CD4-positive, alpha-beta memory T cell (primary cell): ENCODE data around the gene CD200R1. TPM values are rescaled to one million over a fixed set of nuclear protein-coding genes. Genes with fewer than 3 reads are reported as not detected.

ENCODE experiments used
- CTCF ChIA-PET: fragments of 350-600 bp; sonication (Branson Sonifier 250); formaldehyde crosslinking; loops from one replicate; lab custom pipeline; 2021; ENCODE audit warnings: inconsistent platforms; ENCODE audit not compliant: partially characterized antibody; lab: Charles Lee
- POLR2A ChIA-PET: fragments of 350-600 bp; sonication (Branson Sonifier 250); formaldehyde crosslinking; loops from one replicate; lab custom pipeline; 2021; ENCODE audit not compliant: partially characterized antibody; lab: Charles Lee
- DNase-seq, 5 donors: peaks; one replicate each; pipeline versions ENCODE4 v3.0.0 to v3.0.0-alpha.2; 2020 to 2022; ENCODE audit warnings: mixed read lengths in 1 of 5
- H3K27ac ChIP-seq: one replicate; pipeline ENCODE4 v1.7.0; 2013; ENCODE audit warnings: low read depth, low read length
- H3K27me3 ChIP-seq: 2 replicates; pipeline ENCODE4 v1.7.0; 2013; ENCODE audit warnings: mild to moderate bottlenecking, low read length, moderate library complexity; ENCODE audit not compliant: insufficient read depth
- H3K36me3 ChIP-seq: 2 replicates; pipeline ENCODE4 v1.7.0; 2013; ENCODE audit warnings: mild to moderate bottlenecking, low read length, moderate library complexity; ENCODE audit not compliant: insufficient read depth
- H3K4me1 ChIP-seq: 2 replicates; pipeline ENCODE4 v1.7.0; 2013; ENCODE audit warnings: mild to moderate bottlenecking, low read length, moderate library complexity; ENCODE audit not compliant: insufficient read depth
- H3K4me3 ChIP-seq, 2 donors: one replicate each; pipeline ENCODE4 v1.7.0; 2013; ENCODE audit warnings: low read length in 2 of 2, mild to moderate bottlenecking in 1 of 2
- H3K9me3 ChIP-seq, 2 donors: one replicate each; pipeline ENCODE4 v1.7.0; 2013; ENCODE audit warnings: low read length in 2 of 2, control low read depth in 1 of 2; ENCODE audit not compliant: control insufficient read depth in 1 of 2
- H3K27ac Mint-ChIP-seq, 7 donors: one replicate each; pipeline ENCODE4 v1.8.0; 2020 to 2021; ENCODE audit warnings: mixed read lengths in 7 of 7, mild to moderate bottlenecking in 6 of 7, inconsistent platforms in 3 of 7, moderate library complexity in 3 of 7
- H3K27me3 Mint-ChIP-seq, 2 donors: one replicate each; pipeline ENCODE4 v1.8.0; 2020 to 2021; ENCODE audit warnings: mixed read lengths in 2 of 2
- H3K36me3 Mint-ChIP-seq, 2 donors: one replicate each; pipeline ENCODE4 v1.8.0; 2020 to 2021; ENCODE audit warnings: mixed read lengths in 2 of 2, inconsistent platforms in 1 of 2, mild to moderate bottlenecking in 1 of 2
- H3K4me1 Mint-ChIP-seq, 4 donors: one replicate each; pipeline ENCODE4 v1.8.0; 2020 to 2021; ENCODE audit warnings: mixed read lengths in 4 of 4, mild to moderate bottlenecking in 1 of 4
- H3K4me3 Mint-ChIP-seq, 8 donors: one replicate each; pipeline ENCODE4 v1.8.0; 2020 to 2021; ENCODE audit warnings: mixed read lengths in 8 of 8, mild to moderate bottlenecking in 7 of 8, moderate library complexity in 6 of 8, inconsistent platforms in 3 of 8
- H3K9me3 Mint-ChIP-seq, 8 donors: one replicate each; pipeline ENCODE4 v1.8.0; 2020 to 2021; ENCODE audit warnings: mixed read lengths in 8 of 8, mild to moderate bottlenecking in 5 of 8, inconsistent platforms in 3 of 8, moderate library complexity in 1 of 8
- intact Hi-C: fragments of 100-400 bp; cut with micrococcal nuclease; formaldehyde crosslinking; loops from one replicate; pipeline ENCODE4 v1.15.1; 2023
- polyA plus RNA-seq, 2 donors: library from polyadenylated mRNA; unstranded; fragments of 300-500 nt; fragmentation: Illumina TruSeq; gene quantifications; one replicate each; pipeline ENCODE4 v1.2.3, GENCODE V29; 2021
- total RNA-seq, 2 experiments: library from RNA; stranded (reverse); gene quantifications; one replicate each; pipeline ENCODE4 v1.2.3, GENCODE V29; 2021

Gene CD200R1
- total and polyA plus RNA-seq, 4 experiments from 2014 or later: 22.6 to 30.1 (median 28.4) TPM

DNA sequence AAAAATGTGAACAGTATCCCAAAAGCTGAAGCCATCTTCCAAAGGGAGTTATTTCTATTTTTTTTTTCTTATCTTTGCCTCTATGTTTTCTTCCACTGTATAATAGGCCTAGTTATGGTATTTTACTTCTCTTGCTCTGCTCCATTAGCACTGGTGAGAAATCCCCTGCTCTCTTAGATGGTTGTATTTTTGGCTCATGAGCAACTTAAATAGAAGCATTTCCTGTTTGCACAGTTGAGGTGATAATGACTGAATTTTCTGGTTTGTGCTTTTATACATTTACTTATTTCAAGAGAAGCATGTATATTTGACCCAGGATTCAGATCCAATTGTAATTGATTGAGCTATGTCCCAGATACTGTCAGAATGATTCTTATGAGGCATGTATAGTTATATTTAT, 66.7 kb downstream of the CD200R1 start:
- Mint-ChIP-seq H3K36me3 (peaks cover 14 to 37% of the 10 kb centered on the region in 2 donors), H3K27me3 (no peaks in the 10 kb centered on the region), H3K9me3 (peaks cover 0 to 23% (median 16%) of the 10 kb centered on the region in 8 donors), H3K4me3 (no peak overlapping the region), H3K4me1 (peaks cover 11 to 31% (median 25%) of the 10 kb centered on the region in 4 donors), H3K27ac (no peak overlapping the region)
- Histone ChIP-seq H3K27ac (no peak overlapping the region), H3K4me1 (peaks cover 12% of the 10 kb centered on the region), H3K27me3 (no peaks in the 10 kb centered on the region), H3K36me3 (no peaks in the 10 kb centered on the region), H3K4me3 (no peak overlapping the region), H3K9me3 (no peaks in the 10 kb centered on the region)
- ChIA-PET CTCF (interaction anchor here (0.9 to 1.3 kb wide), 2 partner anchors 9 to 68 kb away, joined by 3 read pairs; no protein-coding TSS in a partner anchor), POLR2A (interaction anchor here (1.1 kb wide), 1 partner anchor 161 kb away, joined by 3 read pairs; no protein-coding TSS in a partner anchor)
- intact Hi-C loops: no loop called here
- DNase-seq: peak in 2 of 5 donors; percentile 2 to 3

DNA sequence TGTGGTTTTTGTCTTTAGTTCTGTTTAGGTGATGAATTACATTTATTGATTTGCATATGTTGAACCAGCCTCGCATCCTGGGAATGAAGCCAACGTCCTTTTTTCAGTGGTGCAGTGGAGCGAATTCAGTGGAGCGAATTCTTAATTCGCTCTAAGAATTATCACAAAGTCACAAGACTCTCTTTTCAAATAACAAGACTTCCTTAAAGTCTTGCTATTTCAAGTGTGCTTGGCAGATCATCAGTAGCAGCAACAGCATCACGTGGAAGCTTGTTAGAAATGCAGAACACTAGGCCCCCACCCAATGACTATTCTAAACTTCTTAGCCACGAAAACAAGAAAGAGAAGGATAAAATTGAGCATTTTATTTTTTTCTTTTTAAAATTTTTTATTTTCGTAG, 70.1 kb downstream of the CD200R1 start:
- Histone ChIP-seq H3K9me3 (no peaks in the 10 kb centered on the region), H3K36me3 (no peaks in the 10 kb centered on the region), H3K27me3 (no peaks in the 10 kb centered on the region), H3K4me1 (peaks cover 12% of the 10 kb centered on the region), H3K4me3 (no peak overlapping the region), H3K27ac (no peak overlapping the region)
- H3K4me3 Mint-ChIP-seq: no peak overlapping the region
- H3K4me1 Mint-ChIP-seq: peaks cover 15 to 20% (median 16%) of the 10 kb centered on the region in 4 donors
- intact Hi-C loops: no loop called here
- ChIA-PET POLR2A (no interaction called here), CTCF (no interaction called here)
- H3K27ac Mint-ChIP-seq: no peak overlapping the region
- no peaks in the 10 kb centered on the region for H3K27me3 Mint-ChIP-seq
- H3K9me3 Mint-ChIP-seq: peaks cover 0 to 24% (median 16%) of the 10 kb centered on the region in 8 donors
- no peak for DNase-seq
- peaks cover 3 to 6% of the 10 kb centered on the region in 2 donors for H3K36me3 Mint-ChIP-seq

GRCh38 chr3:112900113-112900512, 74.8 kb downstream of the CD200R1 start:
- no peaks in the 10 kb centered on the region for H3K27me3 Mint-ChIP-seq
- CTCF ChIA-PET: no interaction called here

GRCh38 chr3:112897791-112898190, 77.1 kb downstream of the CD200R1 start:
- no peak for DNase-seq
- H3K4me1 Mint-ChIP-seq: peaks cover 0 to 7% (median 5%) of the 10 kb centered on the region in 4 donors
- peaks cover 0 to 5% (median 0%) of the 10 kb centered on the region in 8 donors for H3K9me3 Mint-ChIP-seq
- Histone ChIP-seq H3K36me3 (no peaks in the 10 kb centered on the region), H3K9me3 (no peaks in the 10 kb centered on the region), H3K4me1 (no peaks in the 10 kb centered on the region), H3K27ac (no peak overlapping the region), H3K4me3 (no peak overlapping the region), H3K27me3 (no peaks in the 10 kb centered on the region)
- CTCF ChIA-PET: no interaction called here
- H3K36me3 Mint-ChIP-seq: no peaks in the 10 kb centered on the region
- POLR2A ChIA-PET: no interaction called here
- H3K27ac Mint-ChIP-seq: no peak overlapping the region
- no peak overlapping the region for H3K4me3 Mint-ChIP-seq
- intact Hi-C loops: no loop called here
- H3K27me3 Mint-ChIP-seq: no peaks in the 10 kb centered on the region

More at GRCh38 chr3:112900113-112900512, 74.8 kb downstream of the CD200R1 start:
- no peaks in the 10 kb centered on the region for H3K36me3 ChIP-seq
- H3K36me3 Mint-ChIP-seq: peaks cover 3 to 6% of the 10 kb centered on the region in 2 donors
- no peaks in the 10 kb centered on the region for H3K4me1 ChIP-seq
- no peak overlapping the region for H3K27ac ChIP-seq
- intact Hi-C loops: no loop called here
- H3K27ac Mint-ChIP-seq: no peak overlapping the region
- peaks cover 0 to 7% (median 5%) of the 10 kb centered on the region in 4 donors for H3K4me1 Mint-ChIP-seq
- DNase-seq: no peak
- H3K27me3 ChIP-seq: no peaks in the 10 kb centered on the region
- no peak overlapping the region for H3K4me3 ChIP-seq
- no peak overlapping the region for H3K4me3 Mint-ChIP-seq
- peaks cover 0 to 24% (median 13%) of the 10 kb centered on the region in 8 donors for H3K9me3 Mint-ChIP-seq
- no peaks in the 10 kb centered on the region for H3K9me3 ChIP-seq
- POLR2A ChIA-PET: interaction anchor here (0.6 kb wide), 1 partner anchor 66 kb away, joined by 4 read pairs; no protein-coding TSS in a partner anchor

DNA sequence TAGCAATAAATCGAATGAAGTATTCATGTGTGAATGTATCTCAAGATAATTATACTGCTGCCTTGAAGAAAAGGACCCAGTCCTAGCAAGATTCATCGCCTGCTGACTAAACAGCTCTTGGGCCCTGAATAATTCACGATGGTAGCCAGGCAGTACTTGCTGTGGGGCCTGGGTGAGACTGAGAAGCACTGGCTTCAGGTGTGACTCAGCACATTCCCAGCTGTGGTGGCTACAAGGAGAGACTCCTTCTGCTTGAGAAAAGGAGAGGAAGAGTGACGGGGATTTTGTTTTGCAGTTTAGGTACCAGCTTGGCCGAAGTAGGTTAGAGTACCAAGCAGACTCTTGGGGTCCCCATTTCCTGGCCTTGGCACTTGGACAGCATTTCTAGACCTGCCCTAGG, 80.6 kb downstream of the CD200R1 start:
- DNase-seq: no peak
- Histone ChIP-seq H3K27ac (no peak overlapping the region), H3K4me3 (no peak overlapping the region), H3K9me3 (no peaks in the 10 kb centered on the region), H3K27me3 (no peaks in the 10 kb centered on the region), H3K4me1 (no peaks in the 10 kb centered on the region), H3K36me3 (no peaks in the 10 kb centered on the region)
- H3K36me3 Mint-ChIP-seq: no peaks in the 10 kb centered on the region
- H3K4me3 Mint-ChIP-seq: no peak overlapping the region
- CTCF ChIA-PET: no interaction called here
- intact Hi-C loops: no loop called here
- no peaks in the 10 kb centered on the region for H3K9me3 Mint-ChIP-seq
- POLR2A ChIA-PET: no interaction called here
- no peaks in the 10 kb centered on the region for H3K4me1 Mint-ChIP-seq
- no peaks in the 10 kb centered on the region for H3K27me3 Mint-ChIP-seq
- H3K27ac Mint-ChIP-seq: no peak overlapping the region

GRCh38 chr3:112889357-112889756, 85.5 kb downstream of the CD200R1 start:
- intact Hi-C loops: no loop called here
- Histone ChIP-seq H3K36me3 (no peaks in the 10 kb centered on the region), H3K27me3 (no peaks in the 10 kb centered on the region), H3K9me3 (no peaks in the 10 kb centered on the region), H3K27ac (no peak overlapping the region), H3K4me1 (no peaks in the 10 kb centered on the region), H3K4me3 (no peak overlapping the region)
- Mint-ChIP-seq H3K27ac (no peak overlapping the region), H3K27me3 (peaks cover 3% of the 10 kb centered on the region in 2 donors), H3K36me3 (no peaks in the 10 kb centered on the region), H3K4me3 (no peak overlapping the region), H3K4me1 (no peaks in the 10 kb centered on the region), H3K9me3 (no peaks in the 10 kb centered on the region)
- ChIA-PET POLR2A (no interaction called here), CTCF (no interaction called here)
- no peak for DNase-seq

GRCh38 chr3:112888381-112889085, 86.4 kb downstream of the CD200R1 start:
- CTCF ChIA-PET: no interaction called here
- H3K9me3 ChIP-seq: no peaks in the 10 kb centered on the region
- no peak overlapping the region for H3K4me3 Mint-ChIP-seq
- H3K27ac ChIP-seq: no peak overlapping the region
- no peak for DNase-seq
- no peaks in the 10 kb centered on the region for H3K9me3 Mint-ChIP-seq
- H3K4me3 ChIP-seq: no peak overlapping the region
- peaks cover 3% of the 10 kb centered on the region in 2 donors for H3K27me3 Mint-ChIP-seq
- H3K36me3 Mint-ChIP-seq: no peaks in the 10 kb centered on the region
- no peaks in the 10 kb centered on the region for H3K4me1 ChIP-seq
- H3K36me3 ChIP-seq: no peaks in the 10 kb centered on the region
- intact Hi-C loops: no loop called here
- no peak overlapping the region for H3K27ac Mint-ChIP-seq
- POLR2A ChIA-PET: no interaction called here
- H3K27me3 ChIP-seq: no peaks in the 10 kb centered on the region
- no peaks in the 10 kb centered on the region for H3K4me1 Mint-ChIP-seq
